ENCODE data around the gene MCRIP1. TPM values are rescaled to one million over a fixed set of nuclear protein-coding genes. Genes with fewer than 3 reads are reported as not detected.

Gene MCRIP1
- total RNA-seq, result 35.6 TPM

GRCh38 chr17:81833160-81833920, at the start of gene MCRIP1:
TSS of gene MCRIP1 (minus strand) at chr17:81833291. CDS start at chr17:81824506, 8,785 bp downstream.
- peak; percentile 83 for DNase-seq

GRCh38 chr17:81879121-81879520, 46.0 kb upstream of the MCRIP1 start:
- no peak for DNase-seq

- no peak for DNase-seq
Measured at GRCh38 chr17:81878294-81878693, 45.2 kb upstream of the MCRIP1 start.

- no peak for DNase-seq
Measured at GRCh38 chr17:81877569-81877968, 44.5 kb upstream of the MCRIP1 start.

GRCh38 chr17:81871387-81872230, 38.5 kb upstream of the MCRIP1 start:
- peak; percentile 77 for DNase-seq

- no peak for DNase-seq
Measured at GRCh38 chr17:81870981-81871386, 37.9 kb upstream of the MCRIP1 start, which contains the start of gene ARHGDIA. TSS of gene ARHGDIA (minus strand) at chr17:81871337. CDS start at chr17:81869930, 1,407 bp downstream.

- no peak for DNase-seq
Measured at GRCh38 chr17:81870131-81870980, 37.3 kb upstream of the MCRIP1 start.

- no peak for DNase-seq
Measured at GRCh38 chr17:81869221-81870130, 36.4 kb upstream of the MCRIP1 start.

- no peak for DNase-seq
Measured at GRCh38 chr17:81868674-81869220, 35.7 kb upstream of the MCRIP1 start.

- DNase-seq, result no peak
Measured at GRCh38 chr17:81867991-81868673, 35.0 kb upstream of the MCRIP1 start.

GRCh38 chr17:81867170-81867990, 34.3 kb upstream of the MCRIP1 start:
- no peak for DNase-seq

GRCh38 chr17:81866440-81867169, 33.5 kb upstream of the MCRIP1 start:
- no peak for DNase-seq

GRCh38 chr17:81865733-81866439, 32.8 kb upstream of the MCRIP1 start:
- DNase-seq, result no peak

GRCh38 chr17:81865358-81865732, 32.3 kb upstream of the MCRIP1 start:
- DNase-seq, result no peak

- no peak for DNase-seq
Measured at GRCh38 chr17:81863833-81864768, 31.0 kb upstream of the MCRIP1 start.

GRCh38 chr17:81863123-81863675, 30.1 kb upstream of the MCRIP1 start:
- DNase-seq, result no peak

Measured in skin of body (tissue), 2 donors.